Upper lobe of left lung (tissue), 6 donors: ENCODE results near the gene GNPTAB. TPM values are rescaled to one million over a fixed set of nuclear protein-coding genes. Genes with fewer than 3 reads are reported as not detected.
A peak's percentile ranks its signal among the peaks of the same experiment; 100 is the strongest.

Experiments
- ATAC-seq, 2 donors: fragments of 200-7000 bp; cut with Tn5 transposase; one replicate each; pipeline ENCODE4 v1.9.1; 2022; ENCODE audit warnings: mild to moderate bottlenecking in 2 of 2, moderate library complexity in 2 of 2; ENCODE audit not compliant: low FRiP score in 2 of 2
- DNase-seq, 2 donors: peaks; one replicate each; pipeline ENCODE4 v3.0.0-alpha.2; 2019 to 2020
- H3K27ac ChIP-seq, 4 donors: fragments of 200-600 bp; sonication (generic); one replicate each; pipeline ENCODE4 v1.5.1; 2016 to 2019
- H3K27me3 ChIP-seq, 4 donors: fragments of 200-600 bp; sonication (generic); one replicate each; pipeline ENCODE4 v1.5.1; 2017 to 2019
- H3K36me3 ChIP-seq, 4 donors: fragments of 200-600 bp; sonication (generic); one replicate each; pipeline ENCODE4 v1.5.1; 2016 to 2019
- H3K4me1 ChIP-seq, 4 donors: fragments of 200-600 bp; sonication (generic); one replicate each; pipeline ENCODE4 v1.5.1; 2018 to 2019
- H3K4me3 ChIP-seq, 4 donors: fragments of 200-600 bp; sonication (generic); one replicate each; pipeline ENCODE4 v1.5.1; 2017 to 2019; ENCODE audit warnings: mild to moderate bottlenecking in 2 of 4, moderate library complexity in 1 of 4
- H3K9me3 ChIP-seq, 4 donors: fragments of 200-600 bp; sonication (generic); one replicate each; pipeline ENCODE4 v1.5.1; 2018 to 2019
- CTCF ChIP-seq, 6 experiments: fragments of 450-650 bp in 4 of 6; fragments of 200-600 bp in 2 of 6; sonication (generic) in 2 of 6; IDR thresholded peaks; one replicate each; pipeline ENCODE4 v1.5.1; 2016 to 2019; ENCODE audit warnings: antibody characterized with exemption in 6 of 6
- EP300 ChIP-seq, 4 donors: sonication (generic); formaldehyde crosslinking; IDR thresholded peaks; one replicate each; pipeline ENCODE4 v1.5.1; 2017; ENCODE audit warnings: antibody characterized with exemption in 4 of 4, control low read depth in 2 of 4
- POLR2A ChIP-seq, 4 donors: fragments of 450-650 bp; IDR thresholded peaks; one replicate each; pipeline ENCODE4 v1.5.1; 2016 to 2017; ENCODE audit warnings: antibody characterized with exemption in 4 of 4, mild to moderate bottlenecking in 2 of 4
- POLR2AphosphoS5 ChIP-seq, 2 donors: sonication (generic); formaldehyde crosslinking; IDR thresholded peaks; one replicate each; pipeline ENCODE4 v1.5.1; 2017; ENCODE audit warnings: antibody characterized with exemption in 2 of 2
- WGBS, 2 donors: methylation state at CpG; one replicate each; pipeline ENCODE4 v1.1.5; 2017 to 2018; 5-methylcytosine and 5-hydroxymethylcytosine counted together
- total RNA-seq, 6 donors: library from RNA; depleted of rRNA in 4 of 6; stranded (reverse); fragments of >200 nt in 4 of 6; gene quantifications; one replicate each; pipeline versions ENCODE4 v1.1.0 to v1.2.1, GENCODE V29; 2016 to 2021
- donor health status: DM: no; HTN: no; CAD: no; lungs with moderate emphysema.
- donor health status: DM: no; HTN: yes; CAD: no; lungs with severe emphysema.

The GNPTAB gene
- total RNA-seq, 6 donors from 2014 or later: 45.8 to 73.3 (median 57.5) TPM

GRCh38 chr12:101720118-101720517, 110.6 kb downstream of the GNPTAB start:
- TF ChIP-seq POLR2A (IDR thresholded peaks at IDR 0.05): no peak
- no peak for TF ChIP-seq CTCF (IDR thresholded peaks at IDR 0.05)
- no peak for TF ChIP-seq EP300 (IDR thresholded peaks at IDR 0.05)
- no peak for TF ChIP-seq POLR2AphosphoS5 (IDR thresholded peaks at IDR 0.05)
- no peaks in the 10 kb centered on the region for H3K4me1 ChIP-seq
- no peaks in the 10 kb centered on the region for H3K9me3 ChIP-seq
- DNase-seq (no peak), ATAC-seq (no peak)
- H3K36me3 ChIP-seq: peaks cover 0 to 29% (median 8%) of the 10 kb centered on the region in 4 donors
- H3K4me3 ChIP-seq: no peak overlapping the region
- H3K27ac ChIP-seq: no peak overlapping the region
- H3K27me3 ChIP-seq: no peaks in the 10 kb centered on the region

DNA sequence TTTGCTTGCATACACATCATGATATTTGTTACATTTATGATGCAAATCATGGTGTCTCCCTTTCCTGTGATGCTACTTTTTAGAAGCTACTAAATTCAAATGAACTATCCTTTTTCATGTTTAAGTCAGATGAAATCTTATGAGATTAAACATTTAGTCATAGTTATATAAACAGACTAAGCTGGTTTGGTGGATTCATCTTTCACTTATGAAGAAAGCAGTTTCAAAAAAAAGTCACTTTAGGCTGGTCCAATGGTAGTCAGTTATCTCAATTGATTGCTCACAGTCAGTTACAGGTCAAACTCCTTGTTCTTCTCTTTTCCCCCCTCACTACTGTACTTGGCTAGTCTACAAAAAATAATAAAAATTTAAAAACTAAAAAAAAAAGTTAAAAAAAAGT, 111.2 kb downstream of the GNPTAB start:
- TF ChIP-seq CTCF (IDR thresholded peaks at IDR 0.05) (no peak), POLR2AphosphoS5 (IDR thresholded peaks at IDR 0.05) (no peak), EP300 (IDR thresholded peaks at IDR 0.05) (no peak), POLR2A (IDR thresholded peaks at IDR 0.05) (no peak)
- H3K9me3 ChIP-seq: no peaks in the 10 kb centered on the region
- DNase-seq (no peak), ATAC-seq (no peak)
- H3K4me1 ChIP-seq: peaks cover 0 to 2% (median 0%) of the 10 kb centered on the region in 4 donors
- no peak overlapping the region for H3K4me3 ChIP-seq
- H3K27ac ChIP-seq: no peak overlapping the region
- peaks cover 0 to 24% (median 6%) of the 10 kb centered on the region in 4 donors for H3K36me3 ChIP-seq
- no peaks in the 10 kb centered on the region for H3K27me3 ChIP-seq

DNA sequence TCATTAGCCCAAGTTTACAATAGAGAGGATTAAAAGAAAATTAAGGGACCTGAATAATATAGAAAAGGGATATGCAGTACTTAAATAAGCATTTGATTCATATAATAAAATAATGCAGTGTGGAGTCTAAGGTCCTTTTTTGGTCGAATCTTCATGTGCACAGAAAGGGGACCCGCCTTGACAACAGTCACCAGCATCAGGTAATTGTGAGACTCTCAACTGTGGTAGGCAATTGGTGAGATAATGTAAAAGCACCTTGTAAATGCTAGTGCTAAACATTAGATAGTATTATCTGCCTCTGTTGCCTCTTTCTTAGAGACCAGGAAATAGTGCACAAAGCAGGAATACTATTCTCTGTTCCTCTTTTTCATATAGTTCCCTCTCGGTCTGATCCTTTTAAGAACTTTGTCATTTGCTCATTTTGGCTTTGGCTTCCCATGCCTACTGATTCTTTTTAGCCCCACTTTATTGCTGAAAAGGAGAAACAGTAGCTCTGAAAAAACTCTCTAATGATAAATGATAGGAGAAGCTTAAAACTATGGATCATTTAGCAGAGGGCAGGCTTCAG, 115.8 kb downstream of the GNPTAB start:
- H3K4me3 ChIP-seq: no peak overlapping the region
- TF ChIP-seq EP300 (IDR thresholded peaks at IDR 0.05) (no peak), CTCF (IDR thresholded peaks at IDR 0.05) (no peak), POLR2A (IDR thresholded peaks at IDR 0.05) (no peak), POLR2AphosphoS5 (IDR thresholded peaks at IDR 0.05) (no peak)
- H3K4me1 ChIP-seq: peaks cover 4 to 6% (median 5%) of the 10 kb centered on the region in 4 donors
- no peak for ATAC-seq
- H3K27ac ChIP-seq: no peak overlapping the region
- no peak for DNase-seq
- no peaks in the 10 kb centered on the region for H3K27me3 ChIP-seq
- no peaks in the 10 kb centered on the region for H3K36me3 ChIP-seq
- no peaks in the 10 kb centered on the region for H3K9me3 ChIP-seq
- 77 to 83% methylated on average over 3 of the region's 3 CpGs for WGBS, 2 donors

DNA sequence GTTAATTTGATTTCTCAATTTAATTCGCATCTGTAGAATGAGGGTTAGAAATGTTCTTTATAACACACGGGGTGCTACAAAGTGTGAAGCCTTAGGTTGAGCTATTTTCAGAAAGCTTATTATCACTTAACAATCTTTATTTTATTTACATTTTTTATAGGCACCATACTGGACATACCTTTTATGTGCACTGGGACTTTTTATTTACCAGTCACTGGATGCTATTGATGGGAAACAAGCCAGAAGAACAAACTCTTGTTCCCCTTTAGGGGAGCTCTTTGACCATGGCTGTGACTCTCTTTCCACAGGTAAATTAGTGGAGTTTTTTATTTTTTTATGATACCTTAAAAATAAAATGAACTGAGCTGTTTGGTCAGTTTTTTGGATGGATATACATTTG, 116.8 kb downstream of the GNPTAB start:
- DNase-seq: no peak
- TF ChIP-seq POLR2AphosphoS5 (IDR thresholded peaks at IDR 0.05) (no peak), EP300 (IDR thresholded peaks at IDR 0.05) (no peak), POLR2A (IDR thresholded peaks at IDR 0.05) (no peak), CTCF (IDR thresholded peaks at IDR 0.05) (no peak)
- no peaks in the 10 kb centered on the region for H3K9me3 ChIP-seq
- no peak for ATAC-seq
- H3K27me3 ChIP-seq: no peaks in the 10 kb centered on the region
- 86 to 94% methylated on average over 2 of the region's 2 CpGs for WGBS, 2 donors
- peak overlapping the region in 3 of 4 donors; percentile 2 to 62 (median 45) for H3K27ac ChIP-seq
- H3K4me3 ChIP-seq: no peak overlapping the region
- peaks cover 4 to 8% (median 5%) of the 10 kb centered on the region in 4 donors for H3K4me1 ChIP-seq
- H3K36me3 ChIP-seq: no peaks in the 10 kb centered on the region

DNA sequence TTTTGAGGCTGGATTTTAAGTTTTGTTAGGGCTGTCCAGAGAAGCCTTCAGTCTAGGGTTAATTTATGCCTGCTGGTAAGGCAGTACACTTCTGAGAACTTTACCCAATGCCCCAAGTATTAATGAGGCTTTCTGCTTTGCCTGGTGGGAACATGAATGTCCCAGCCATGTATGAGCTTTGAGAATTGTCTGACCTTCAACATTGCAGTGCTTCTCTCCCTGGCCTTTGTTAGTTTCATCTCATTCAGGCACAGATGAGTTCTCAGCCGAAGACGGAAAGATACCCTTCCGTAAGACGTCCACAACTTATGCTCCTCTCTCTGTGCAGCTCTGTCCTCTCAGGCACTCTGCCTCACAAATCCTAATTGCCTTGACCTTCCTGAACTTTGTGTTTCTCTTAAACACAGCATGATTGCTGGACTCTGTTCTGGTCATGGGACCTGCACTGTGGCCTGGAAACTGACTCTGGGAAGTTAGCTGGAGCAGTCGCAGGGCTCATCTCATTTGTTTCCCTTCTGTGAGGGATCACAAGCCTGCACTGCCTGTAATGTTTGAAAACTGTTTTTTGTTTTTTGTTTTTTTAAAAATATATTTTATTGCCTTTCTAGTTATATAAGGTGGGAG, 117.6 kb downstream of the GNPTAB start:
- H3K27me3 ChIP-seq: no peaks in the 10 kb centered on the region
- 71 to 78% methylated on average over 5 of the region's 5 CpGs for whole genome bisulfite sequencing, 2 donors
- TF ChIP-seq POLR2A (IDR thresholded peaks at IDR 0.05) (no peak), POLR2AphosphoS5 (IDR thresholded peaks at IDR 0.05) (no peak), EP300 (IDR thresholded peaks at IDR 0.05) (no peak), CTCF (IDR thresholded peaks at IDR 0.05) (no peak)
- ATAC-seq: peak; percentile 43 to 66
- no peaks in the 10 kb centered on the region for H3K9me3 ChIP-seq
- peak in 1 of 2 donors; percentile 48 for DNase-seq
- H3K27ac ChIP-seq: peak overlapping the region in 3 of 4 donors; percentile 2 to 62 (median 45)
- H3K4me1 ChIP-seq: peaks cover 4 to 10% (median 5%) of the 10 kb centered on the region in 4 donors
- H3K36me3 ChIP-seq: no peaks in the 10 kb centered on the region
- H3K4me3 ChIP-seq: no peak overlapping the region
